Immature natural killer cell (primary cell): Measurements from ENCODE around the gene BIRC6. TPM values are rescaled to one million over a fixed set of nuclear protein-coding genes. Genes with fewer than 3 reads are reported as not detected.
A peak's percentile ranks its signal among the peaks of the same experiment; 100 is the strongest.
"Not testable (repeated sequence)": the region's sequence is repeated elsewhere in the genome, so short reads cannot be mapped to it uniquely, and the experiment has no call there.

Experiments
- DNase-seq, 3 donors: peaks; one replicate each; pipeline ENCODE4 v3.0.0; 2022; ENCODE audit warnings: mixed read lengths in 1 of 3
- H3K27ac Mint-ChIP-seq, 6 donors: one replicate each; pipeline ENCODE4 v1.8.0; 2020; ENCODE audit warnings: mixed read lengths in 6 of 6, mild to moderate bottlenecking in 5 of 6, inconsistent platforms in 4 of 6, moderate library complexity in 3 of 6
- H3K27me3 Mint-ChIP-seq, 3 donors: one replicate each; pipeline ENCODE4 v1.8.0; 2020 to 2021; ENCODE audit warnings: low read depth in 3 of 3, mild to moderate bottlenecking in 3 of 3, mixed read lengths in 3 of 3, moderate library complexity in 3 of 3, inconsistent platforms in 1 of 3
- H3K36me3 Mint-ChIP-seq, 3 donors: one replicate each; pipeline ENCODE4 v1.8.0; 2020; ENCODE audit warnings: mixed read lengths in 3 of 3, inconsistent platforms in 2 of 3, mild to moderate bottlenecking in 2 of 3
- H3K4me1 Mint-ChIP-seq, 2 donors: one replicate each; pipeline ENCODE4 v1.8.0; 2020; ENCODE audit warnings: inconsistent platforms in 2 of 2, mild to moderate bottlenecking in 2 of 2, mixed read lengths in 2 of 2, moderate library complexity in 1 of 2
- H3K4me3 Mint-ChIP-seq, 5 donors: one replicate each; pipeline ENCODE4 v1.8.0; 2020; ENCODE audit warnings: mild to moderate bottlenecking in 5 of 5, mixed read lengths in 5 of 5, inconsistent platforms in 3 of 5, moderate library complexity in 3 of 5
- H3K9me3 Mint-ChIP-seq, 6 donors: one replicate each; pipeline ENCODE4 v1.8.0; 2020; ENCODE audit warnings: mild to moderate bottlenecking in 6 of 6, mixed read lengths in 6 of 6, inconsistent platforms in 4 of 6, moderate library complexity in 3 of 6
- polyA plus RNA-seq, 3 donors: library from polyadenylated mRNA; unstranded; fragments of 300-500 nt; fragmentation: Illumina TruSeq; gene quantifications; one replicate each; pipeline ENCODE4 v1.2.3, GENCODE V29; 2021

BIRC6 gene
- polyA plus RNA-seq, 3 donors from 2014 or later: 10.6 to 42.7 (median 12.2) TPM

DNA sequence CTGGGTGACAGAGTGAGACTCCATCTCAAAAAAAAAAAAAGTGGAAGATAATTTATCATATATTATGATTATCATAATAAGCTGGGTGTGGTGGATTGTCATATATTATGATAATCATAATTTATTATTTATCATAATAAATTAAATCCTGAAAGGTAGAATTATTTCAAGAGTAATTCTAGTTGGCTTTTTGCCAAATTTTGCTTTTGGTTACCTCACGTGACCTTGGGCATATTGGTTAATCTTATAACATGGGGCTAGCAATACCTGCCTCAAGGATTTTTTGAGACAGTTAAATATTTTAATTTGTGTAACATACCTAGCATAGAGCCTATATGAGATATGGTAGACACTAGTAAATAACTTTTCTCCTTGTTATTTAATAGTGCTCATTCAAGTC, 159.7 kb downstream of the BIRC6 start:
- Mint-ChIP-seq H3K36me3 (peaks cover 17 to 42% (median 21%) of the 10 kb centered on the region in 3 donors), H3K4me1 (no peaks in the 10 kb centered on the region), H3K27me3 (peaks cover 0 to 4% (median 2%) of the 10 kb centered on the region in 3 donors), H3K4me3 (no peak overlapping the region), H3K9me3 (no peaks in the 10 kb centered on the region), H3K27ac (no peak overlapping the region)
- no peak for DNase-seq

DNA sequence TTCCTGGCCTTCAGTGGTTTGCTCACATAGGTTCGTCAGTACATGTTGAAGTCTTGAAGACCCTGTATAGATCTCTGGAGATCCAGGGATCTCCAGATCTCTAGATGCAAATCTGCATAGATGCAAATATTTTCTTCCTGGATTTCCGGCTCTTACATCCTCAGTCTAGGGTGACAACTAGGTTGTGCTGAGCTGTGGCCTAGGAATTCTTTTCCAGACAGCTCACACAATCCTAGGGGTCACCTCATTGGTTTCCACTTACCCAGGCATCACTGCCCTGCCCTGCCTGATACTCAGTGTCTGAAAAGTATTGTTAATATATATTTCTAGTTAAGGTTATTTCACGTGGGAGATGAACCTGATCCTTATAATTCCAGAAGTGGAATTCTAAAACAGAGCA, 165.9 kb downstream of the BIRC6 start:
- H3K27me3 Mint-ChIP-seq: peaks cover 0 to 4% (median 2%) of the 10 kb centered on the region in 3 donors
- peak overlapping the region in 1 of 6 donors; percentile 17 for H3K27ac Mint-ChIP-seq
- peaks cover 27 to 44% (median 44%) of the 10 kb centered on the region in 3 donors for H3K36me3 Mint-ChIP-seq
- no peaks in the 10 kb centered on the region for H3K9me3 Mint-ChIP-seq
- H3K4me3 Mint-ChIP-seq: no peak overlapping the region
- peaks cover 0 to 6% of the 10 kb centered on the region in 2 donors for H3K4me1 Mint-ChIP-seq
- no peak for DNase-seq

DNA sequence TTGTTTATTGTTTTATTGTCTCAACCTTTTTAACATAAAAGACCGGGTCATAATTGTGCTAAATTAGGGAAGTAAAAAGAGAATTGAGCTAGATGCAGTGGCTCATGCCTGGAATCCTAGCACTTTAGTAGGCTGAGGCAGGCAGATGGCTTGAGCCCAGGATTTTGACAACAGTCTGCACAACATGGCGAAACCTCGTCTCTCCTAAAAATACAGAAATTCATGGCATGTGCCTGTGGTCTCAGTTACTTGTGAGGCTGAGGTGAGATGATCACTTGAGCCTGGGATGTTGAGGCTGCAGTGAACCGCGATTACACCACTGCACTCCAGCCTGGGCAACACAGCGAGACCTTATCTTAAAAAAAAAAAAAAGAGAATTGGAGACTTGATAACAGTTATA, 166.9 kb downstream of the BIRC6 start:
- peaks cover 0 to 6% of the 10 kb centered on the region in 2 donors for H3K4me1 Mint-ChIP-seq
- no peak overlapping the region for H3K4me3 Mint-ChIP-seq
- peaks cover 0 to 5% (median 2%) of the 10 kb centered on the region in 3 donors for H3K27me3 Mint-ChIP-seq
- DNase-seq: no peak
- H3K9me3 Mint-ChIP-seq: no peaks in the 10 kb centered on the region
- H3K27ac Mint-ChIP-seq: peak overlapping the region in 2 of 6 donors; percentile 30 to 51
- peaks cover 27 to 38% (median 37%) of the 10 kb centered on the region in 3 donors for H3K36me3 Mint-ChIP-seq

DNA sequence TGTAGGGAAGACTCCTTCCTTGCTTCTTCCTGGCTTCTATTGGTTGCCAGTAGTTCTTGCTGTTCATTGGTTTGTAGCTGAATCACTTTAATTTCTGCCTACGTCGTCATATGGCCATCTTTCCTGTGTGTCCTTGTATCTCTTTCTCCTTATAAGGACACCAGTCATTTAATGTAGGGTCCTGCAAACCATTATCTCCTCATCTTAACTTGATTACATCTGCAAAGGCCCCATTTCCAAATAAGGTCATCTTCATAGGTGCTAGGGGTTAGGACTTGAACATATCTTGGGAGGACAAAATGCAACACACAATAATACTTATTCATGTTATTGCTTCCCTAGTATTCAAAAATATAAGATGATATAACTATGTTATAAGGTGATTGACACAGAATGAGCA, 175.5 kb downstream of the BIRC6 start:
- Mint-ChIP-seq H3K4me3 (no peak overlapping the region), H3K27me3 (peaks cover 0 to 8% (median 0%) of the 10 kb centered on the region in 3 donors), H3K27ac (no peak overlapping the region), H3K9me3 (no peaks in the 10 kb centered on the region), H3K36me3 (peaks cover 18 to 59% (median 28%) of the 10 kb centered on the region in 3 donors), H3K4me1 (peaks cover 5 to 19% of the 10 kb centered on the region in 2 donors)
- no peak for DNase-seq

GRCh38 chr2:32532961-32533360, 176.1 kb downstream of the BIRC6 start:
- Mint-ChIP-seq H3K9me3 (no peaks in the 10 kb centered on the region), H3K27me3 (peaks cover 0 to 4% (median 0%) of the 10 kb centered on the region in 3 donors), H3K4me1 (peaks cover 5 to 19% of the 10 kb centered on the region in 2 donors), H3K27ac (peak overlapping the region in 4 of 6 donors; percentile 0 to 11 (median 2)), H3K4me3 (no peak overlapping the region), H3K36me3 (peaks cover 18 to 59% (median 24%) of the 10 kb centered on the region in 3 donors)
- no peak for DNase-seq

DNA sequence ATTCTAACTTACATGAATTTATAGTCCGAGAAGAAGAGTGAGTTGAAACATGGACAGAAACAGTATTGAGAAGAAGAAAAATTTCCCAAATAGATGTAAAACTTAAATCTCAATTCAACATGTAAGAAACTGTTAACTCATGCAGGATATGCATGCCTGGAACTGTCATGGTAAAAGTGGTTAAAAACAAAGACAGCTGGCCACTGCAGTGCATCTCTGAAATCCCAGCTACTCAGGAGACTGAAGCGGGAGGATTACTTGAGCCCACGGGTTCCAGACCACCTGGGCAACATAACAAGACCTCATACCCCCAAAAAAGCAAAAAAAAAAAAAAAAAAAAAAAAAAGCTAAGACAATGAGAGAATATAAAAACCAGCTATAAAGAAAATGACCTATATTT, 178.0 kb downstream of the BIRC6 start:
- no peak overlapping the region for H3K27ac Mint-ChIP-seq
- H3K27me3 Mint-ChIP-seq: peaks cover 0 to 4% (median 0%) of the 10 kb centered on the region in 3 donors
- H3K4me1 Mint-ChIP-seq: peaks cover 5 to 29% of the 10 kb centered on the region in 2 donors
- peaks cover 15 to 53% (median 18%) of the 10 kb centered on the region in 3 donors for H3K36me3 Mint-ChIP-seq
- no peaks in the 10 kb centered on the region for H3K9me3 Mint-ChIP-seq
- no peak overlapping the region for H3K4me3 Mint-ChIP-seq
- no peak for DNase-seq

- Mint-ChIP-seq H3K36me3 (peaks cover 9 to 30% (median 12%) of the 10 kb centered on the region in 3 donors), H3K27ac (no peak overlapping the region), H3K4me1 (peaks cover under 1 to 29% of the 10 kb centered on the region in 2 donors), H3K4me3 (no peak overlapping the region), H3K27me3 (peaks cover 0 to 4% (median 0%) of the 10 kb centered on the region in 3 donors), H3K9me3 (no peaks in the 10 kb centered on the region)
- no peak for DNase-seq
Measured at GRCh38 chr2:32538735-32539134, 181.9 kb downstream of the BIRC6 start.

DNA sequence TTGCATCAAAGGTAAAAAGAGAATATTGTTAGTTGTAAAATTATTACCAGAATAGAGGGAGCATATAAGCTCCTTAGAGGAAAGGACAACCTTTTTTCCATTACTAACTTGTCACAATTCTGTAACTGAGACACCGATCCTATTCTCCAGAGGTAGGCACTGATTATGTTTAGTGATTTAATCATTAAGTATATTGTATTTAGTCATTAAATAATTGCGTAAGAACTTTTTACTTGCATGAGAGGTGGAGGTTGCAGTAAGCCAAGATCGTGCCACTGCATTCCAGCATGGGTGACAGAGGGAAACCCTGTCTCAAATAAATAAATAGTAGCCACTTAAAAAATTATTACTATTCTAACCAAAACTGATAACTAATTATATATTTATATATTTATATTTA, 195.7 kb downstream of the BIRC6 start:
- H3K27me3 Mint-ChIP-seq, H3K9me3 Mint-ChIP-seq, H3K36me3 Mint-ChIP-seq, H3K4me3 Mint-ChIP-seq, DNase-seq, H3K4me1 Mint-ChIP-seq: not testable (repeated sequence)
- peak overlapping the region in 1 of 6 donors; percentile 55 for H3K27ac Mint-ChIP-seq

GRCh38 chr2:32553829-32554432, 197.1 kb downstream of the BIRC6 start:
- H3K36me3 Mint-ChIP-seq: peaks cover 0 to 8% (median 3%) of the 10 kb centered on the region in 3 donors
- H3K9me3 Mint-ChIP-seq: no peaks in the 10 kb centered on the region
- no peak overlapping the region for H3K4me3 Mint-ChIP-seq
- H3K4me1 Mint-ChIP-seq: no peaks in the 10 kb centered on the region
- no peak overlapping the region for H3K27ac Mint-ChIP-seq
- DNase-seq: peak; percentile 6 to 21 (median 15)
- H3K27me3 Mint-ChIP-seq: no peaks in the 10 kb centered on the region

- no peak for DNase-seq
- H3K36me3 Mint-ChIP-seq: peaks cover 0 to 13% (median 8%) of the 10 kb centered on the region in 3 donors
- H3K27ac Mint-ChIP-seq: peak overlapping the region in 1 of 6 donors; percentile 16
- H3K4me1 Mint-ChIP-seq: peaks cover 0 to 8% of the 10 kb centered on the region in 2 donors
- H3K9me3 Mint-ChIP-seq: no peaks in the 10 kb centered on the region
- no peak overlapping the region for H3K4me3 Mint-ChIP-seq
- peaks cover 0 to 3% (median 2%) of the 10 kb centered on the region in 3 donors for H3K27me3 Mint-ChIP-seq
Measured at GRCh38 chr2:32558492-32558891, 201.7 kb downstream of the BIRC6 start.

DNA sequence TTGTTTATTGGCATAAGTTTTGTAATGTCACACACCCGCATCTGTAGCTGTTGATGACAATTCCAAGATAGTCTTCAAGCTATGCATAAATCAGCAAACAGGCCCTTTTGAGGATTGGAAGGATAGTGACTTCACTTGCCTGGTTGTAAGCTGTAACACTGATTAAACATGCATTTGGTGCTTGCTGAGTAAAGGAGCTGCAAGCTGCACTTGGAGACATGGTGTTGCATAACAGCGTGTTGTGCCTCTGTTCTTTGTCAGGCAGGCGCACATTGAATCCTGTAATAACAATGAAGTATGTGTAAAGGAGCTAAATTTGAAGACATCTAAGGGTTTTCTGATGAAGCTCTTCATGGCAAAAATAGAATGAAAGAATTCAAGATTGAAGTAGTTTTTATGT, 202.3 kb downstream of the BIRC6 start:
- Mint-ChIP-seq H3K27me3 (peaks cover 0 to 4% (median 3%) of the 10 kb centered on the region in 3 donors), H3K27ac (peak overlapping the region in 1 of 6 donors; percentile 19), H3K4me1 (peaks cover 3 to 12% of the 10 kb centered on the region in 2 donors), H3K9me3 (no peaks in the 10 kb centered on the region), H3K4me3 (no peak overlapping the region), H3K36me3 (peaks cover 0 to 13% (median 8%) of the 10 kb centered on the region in 3 donors)
- no peak for DNase-seq

GRCh38 chr2:32562906-32563305, 206.1 kb downstream of the BIRC6 start:
- Mint-ChIP-seq H3K36me3 (peaks cover 20 to 29% (median 22%) of the 10 kb centered on the region in 3 donors), H3K27me3 (peaks cover 0 to 4% (median 3%) of the 10 kb centered on the region in 3 donors), H3K4me1 (peaks cover 10 to 24% of the 10 kb centered on the region in 2 donors), H3K9me3 (peaks cover 0 to 5% (median under 1%) of the 10 kb centered on the region in 6 donors), H3K27ac (no peak overlapping the region), H3K4me3 (no peak overlapping the region)
- DNase-seq: no peak

DNA sequence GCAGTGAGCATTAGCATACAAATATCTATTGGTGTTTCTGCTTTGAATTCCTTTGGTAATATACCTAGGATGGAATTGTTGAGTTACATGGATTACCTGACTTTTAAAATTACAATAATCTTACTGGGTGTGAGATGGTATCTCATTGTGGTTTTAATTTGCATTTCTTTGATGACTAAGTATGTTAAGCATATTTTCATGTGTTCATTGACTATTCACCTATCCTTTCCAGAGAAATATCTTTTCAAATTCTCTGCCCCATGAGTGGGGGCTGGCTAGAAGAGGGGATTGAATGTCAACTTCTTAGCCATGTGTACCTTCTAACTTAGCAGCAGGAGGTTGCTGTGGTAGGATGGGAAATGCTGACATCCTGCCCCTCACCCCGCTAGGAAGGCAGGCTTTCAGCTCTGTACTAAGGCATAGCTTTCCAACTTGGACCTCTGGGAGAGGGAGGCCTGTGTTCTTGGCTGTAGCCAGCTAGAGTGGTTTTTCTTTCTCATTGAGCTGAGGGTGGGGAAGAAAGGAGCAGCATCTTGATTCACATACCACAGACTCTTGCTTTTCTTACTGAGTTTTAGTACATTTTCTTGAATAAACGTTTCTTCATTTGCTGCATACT, 207.7 kb downstream of the BIRC6 start:
- Mint-ChIP-seq H3K4me1 (peaks cover 10 to 24% of the 10 kb centered on the region in 2 donors), H3K36me3 (peaks cover 20 to 29% (median 22%) of the 10 kb centered on the region in 3 donors), H3K4me3 (no peak overlapping the region), H3K27ac (peak overlapping the region in 4 of 6 donors; percentile 17 to 59 (median 42)), H3K27me3 (peaks cover 0 to 4% (median 3%) of the 10 kb centered on the region in 3 donors), H3K9me3 (peaks cover 0 to 5% (median under 1%) of the 10 kb centered on the region in 6 donors)
- DNase-seq: no peak

DNA sequence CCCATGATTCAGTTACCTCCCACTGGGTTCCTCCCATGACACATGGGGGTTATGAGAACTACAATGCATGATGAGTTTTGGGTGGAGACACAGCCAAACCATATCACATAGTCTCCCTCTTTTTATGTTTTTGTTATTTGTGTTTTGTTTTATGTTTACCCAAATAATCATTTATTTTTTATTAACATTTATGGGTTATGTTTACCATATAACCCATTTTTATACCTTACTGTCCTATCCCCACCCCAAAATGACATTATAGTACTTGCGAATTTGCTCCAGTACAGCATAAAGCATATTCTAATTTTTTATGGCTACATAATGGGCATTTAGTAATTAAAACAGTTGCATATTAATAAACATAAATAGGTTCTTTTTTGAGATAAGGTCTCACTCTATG, 209.1 kb downstream of the BIRC6 start:
- H3K27me3 Mint-ChIP-seq: peaks cover 0 to 4% (median 2%) of the 10 kb centered on the region in 3 donors
- peaks cover 10 to 25% of the 10 kb centered on the region in 2 donors for H3K4me1 Mint-ChIP-seq
- H3K9me3 Mint-ChIP-seq: peaks cover 0 to 5% (median under 1%) of the 10 kb centered on the region in 6 donors
- DNase-seq: no peak
- no peak overlapping the region for H3K27ac Mint-ChIP-seq
- peaks cover 20 to 29% (median 22%) of the 10 kb centered on the region in 3 donors for H3K36me3 Mint-ChIP-seq
- H3K4me3 Mint-ChIP-seq: no peak overlapping the region
